Inferior parietal cortex (tissue), 1 donor: Measurements from ENCODE around the gene TASP1.
"Not testable (repeated sequence)": the region's sequence is repeated elsewhere in the genome, so short reads cannot be mapped to it uniquely, and the experiment has no call there.

Experiments used
- DNase-seq: peaks from one replicate; pipeline ENCODE4 v3.0.0-alpha.2; 2016; ENCODE audit errors: extremely low spot score

TASP1 gene

GRCh38 chr20:13648291-13649228 is 9.8 kb upstream of the TASP1 start:
- no peak for DNase-seq

DNA sequence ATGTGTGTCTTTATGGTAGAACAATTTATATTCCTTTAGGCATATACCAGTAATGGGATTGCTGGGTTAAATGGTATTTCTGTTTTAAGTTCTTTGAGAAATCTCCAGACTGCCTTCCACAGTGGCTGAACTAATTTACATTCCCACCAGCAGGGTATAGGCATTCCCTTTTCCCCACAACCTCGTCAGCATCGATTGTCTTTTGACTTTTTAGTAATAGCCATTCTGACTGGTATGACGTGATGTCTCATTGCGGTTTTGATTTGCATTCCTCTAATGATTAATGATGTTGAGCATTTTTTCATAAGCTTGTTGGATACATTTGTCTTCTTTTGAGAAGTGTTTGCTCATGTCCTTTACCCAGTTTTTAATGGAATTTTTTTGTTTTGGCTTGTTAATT is 5.3 kb upstream of the TASP1 start:
- DNase-seq = no peak

GRCh38 chr20:13639150-13639497 is 392 bp upstream of the TASP1 start:
- DNase-seq = no peak

DNA sequence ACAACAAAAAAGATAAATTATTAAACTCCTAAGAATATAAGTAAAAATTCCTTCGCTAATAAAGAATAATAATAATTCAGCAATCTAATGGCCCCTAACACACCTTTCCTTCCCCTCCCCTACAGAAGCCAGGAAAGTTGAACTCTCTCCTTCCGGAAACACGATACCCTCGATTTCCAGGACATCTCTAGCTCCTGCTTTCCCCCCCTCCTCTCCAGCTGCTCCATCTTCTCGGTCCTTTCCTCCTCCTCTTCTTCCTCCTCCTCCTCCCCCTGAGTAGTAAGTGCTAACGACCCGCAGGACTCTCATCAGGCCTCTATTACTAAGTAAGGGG is 603 bp downstream of the TASP1 start:
- DNase-seq = no peak

GRCh38 chr20:13632431-13632830 is 6.3 kb downstream of the TASP1 start:
- no peak for DNase-seq

- DNase-seq = not testable (repeated sequence)
Measured at GRCh38 chr20:13627525-13627924, 11.2 kb downstream of the TASP1 start.

- DNase-seq = no peak
Measured at GRCh38 chr20:13626724-13627123, 12.0 kb downstream of the TASP1 start.

- DNase-seq = no peak
Measured at GRCh38 chr20:13625304-13625979, 13.3 kb downstream of the TASP1 start.

GRCh38 chr20:13619415-13619814 is 19.3 kb downstream of the TASP1 start:
- DNase-seq = peak; percentile 59

DNA sequence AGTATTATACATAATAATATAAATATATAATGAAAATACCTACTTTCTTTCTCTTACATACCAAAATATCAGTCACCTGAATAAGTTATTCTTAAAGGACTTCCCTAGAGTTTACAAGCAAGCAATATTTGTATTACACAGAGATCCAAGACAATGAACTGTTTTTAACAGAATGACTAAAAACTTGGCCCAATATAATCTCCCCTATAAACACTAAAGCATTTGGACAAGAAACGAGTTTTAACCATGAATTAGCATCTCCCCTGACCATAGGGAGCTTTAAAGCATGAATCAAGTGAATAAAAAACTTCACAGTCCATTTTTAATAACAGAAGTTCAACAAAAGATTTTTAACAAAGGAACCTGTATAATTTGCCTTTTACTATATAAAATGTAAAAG is 20.3 kb downstream of the TASP1 start:
- DNase-seq = not testable (repeated sequence)

DNA sequence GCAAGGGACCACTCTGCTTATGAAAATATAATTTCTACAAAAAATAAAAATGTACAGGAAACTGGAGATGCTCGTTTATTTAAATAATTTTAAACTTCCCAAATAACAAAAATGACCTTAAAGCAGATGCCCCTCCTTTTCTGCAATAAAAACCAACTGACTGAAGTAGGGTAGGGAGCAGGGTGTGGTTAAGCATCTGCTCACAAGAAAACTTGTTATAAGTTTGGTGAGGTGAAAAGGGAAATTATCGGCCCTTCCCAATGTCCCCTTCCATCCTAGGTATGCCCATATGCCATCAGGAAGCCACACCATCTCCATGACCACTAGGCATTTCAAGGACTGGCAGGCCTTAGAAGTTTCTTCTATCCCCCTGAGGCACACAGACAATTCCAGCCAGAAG is 21.1 kb downstream of the TASP1 start:
- not testable (repeated sequence) for DNase-seq

GRCh38 chr20:13616713-13617112 is 22.0 kb downstream of the TASP1 start:
- DNase-seq = not testable (repeated sequence)

DNA sequence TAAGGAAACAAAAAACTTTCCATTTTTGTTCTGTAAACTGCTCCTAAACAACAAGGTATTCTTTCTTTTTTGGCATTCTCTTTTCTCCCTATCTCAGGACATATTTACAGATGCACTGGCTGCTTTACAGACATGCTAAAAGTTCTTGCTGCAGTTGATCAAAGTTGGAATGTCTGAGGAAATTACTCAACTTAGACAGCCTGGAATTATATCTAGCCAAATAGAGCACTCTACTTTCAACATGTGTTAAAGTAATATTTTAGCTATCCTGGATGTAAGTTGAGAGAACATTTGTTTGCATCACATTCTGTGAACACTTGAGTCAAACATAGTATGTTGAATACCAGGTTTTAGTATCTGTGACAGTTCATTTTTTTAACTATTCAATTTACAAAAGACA is 24.8 kb downstream of the TASP1 start:
- no peak for DNase-seq

- no peak for DNase-seq
Measured at GRCh38 chr20:13611611-13612125, 27.1 kb downstream of the TASP1 start.

DNA sequence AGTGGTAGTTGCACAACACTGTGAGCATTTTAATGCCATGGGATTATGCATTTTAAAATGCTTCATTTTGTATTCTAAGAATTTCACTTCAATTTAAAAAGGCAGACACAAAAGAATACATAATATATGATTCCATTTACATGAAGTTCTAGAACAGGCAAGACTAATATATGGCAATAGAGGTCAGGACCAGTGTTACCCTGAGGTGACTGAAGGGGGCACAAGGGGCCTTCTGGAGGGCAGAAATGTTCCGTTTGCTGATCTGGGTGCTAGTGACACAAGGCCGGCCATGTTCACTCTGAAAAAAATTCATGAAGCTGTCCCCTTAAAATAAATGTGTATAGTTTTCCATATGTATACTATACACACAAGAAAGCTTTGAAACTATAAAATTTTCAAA is 28.5 kb downstream of the TASP1 start:
- DNase-seq = no peak

GRCh38 chr20:13608066-13608465 is 30.7 kb downstream of the TASP1 start:
- no peak for DNase-seq

- DNase-seq = not testable (repeated sequence)
Measured at GRCh38 chr20:13593423-13593822, 45.3 kb downstream of the TASP1 start.

DNA sequence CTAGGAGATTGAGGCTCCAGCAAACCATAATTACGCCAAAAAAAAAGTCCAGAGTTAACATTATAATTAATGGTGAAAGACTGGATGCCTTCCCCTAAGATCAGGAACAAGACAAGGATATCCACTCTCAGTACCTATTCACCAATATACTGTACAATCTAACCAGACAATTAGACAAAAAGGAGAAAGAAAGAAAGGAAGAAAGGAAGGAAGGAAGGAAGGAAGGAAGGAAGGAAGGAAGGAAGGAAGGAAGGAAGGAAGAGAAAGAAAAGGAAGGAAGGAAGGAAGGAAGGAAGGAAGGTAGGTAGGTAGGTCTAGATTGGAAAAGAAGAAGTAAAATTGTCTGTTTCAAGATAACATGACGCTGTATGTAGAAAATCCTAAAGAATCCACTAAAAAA is 50.7 kb downstream of the TASP1 start:
- DNase-seq = no peak

DNA sequence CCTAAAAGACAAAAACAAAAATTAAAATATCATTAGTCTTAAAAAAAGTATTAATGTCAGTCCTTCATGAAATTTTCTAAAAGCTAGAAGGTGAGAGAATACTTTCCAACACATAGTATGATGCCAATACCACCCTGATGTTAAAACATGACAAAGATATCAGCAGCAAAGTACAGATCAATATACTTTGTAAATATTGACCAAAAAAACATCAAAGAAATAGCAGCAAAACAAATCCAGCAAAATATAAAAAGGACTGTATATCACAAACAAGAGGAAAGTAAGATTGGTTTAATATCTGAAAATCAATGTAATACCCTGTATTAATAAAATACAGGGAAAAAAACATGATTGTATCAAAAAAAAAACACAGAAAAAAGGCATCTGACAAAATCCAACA is 51.4 kb downstream of the TASP1 start:
- DNase-seq = no peak

GRCh38 chr20:13586133-13586532 is 52.6 kb downstream of the TASP1 start:
- no peak for DNase-seq

DNA sequence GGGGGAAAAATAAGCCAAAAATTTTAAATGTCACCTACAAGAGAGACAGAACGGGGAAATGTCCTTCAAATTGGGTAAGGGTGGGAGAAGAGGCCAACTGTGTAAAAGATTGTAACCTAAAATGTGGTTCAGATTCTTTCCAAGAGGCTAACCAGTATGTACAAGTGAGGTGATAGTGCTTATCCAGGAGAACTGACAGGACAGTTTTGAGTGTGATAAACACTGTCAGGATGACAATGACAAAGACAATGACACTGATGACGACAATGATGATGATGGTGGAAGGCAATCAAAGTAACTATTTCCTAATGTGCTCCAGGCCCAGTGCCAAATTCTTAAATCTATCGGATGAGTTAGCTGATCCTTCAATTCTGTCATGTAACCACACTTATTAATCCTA is 57.3 kb downstream of the TASP1 start:
- no peak for DNase-seq

GRCh38 chr20:13580707-13581106 is 58.0 kb downstream of the TASP1 start:
- DNase-seq = no peak

DNA sequence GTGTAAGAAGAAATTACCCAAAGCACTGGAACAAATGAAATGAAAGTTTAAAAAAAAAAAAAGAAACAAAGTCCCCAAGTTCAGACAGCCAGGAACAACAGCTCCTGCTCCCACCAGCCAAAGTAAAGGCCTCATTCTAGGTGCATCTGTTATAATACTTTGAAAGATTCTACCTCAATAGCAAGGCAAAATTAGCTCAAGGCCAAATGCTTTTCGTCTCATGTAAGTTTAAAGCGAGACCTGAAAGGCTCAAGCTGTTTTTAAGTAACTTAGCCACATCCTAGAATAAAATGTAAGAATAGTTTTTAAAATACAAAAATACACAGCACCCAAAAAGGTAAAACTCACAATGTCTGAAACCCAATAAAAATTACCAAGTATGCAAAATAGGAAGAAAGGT is 64.7 kb downstream of the TASP1 start:
- DNase-seq = no peak
